ENCODE measurements around the gene AKT3. TPM values are rescaled to one million over a fixed set of nuclear protein-coding genes. Genes with fewer than 3 reads are reported as not detected.

The AKT3 gene
- total RNA-seq, 2 experiments from 2014 or later, result 29.3 to 34.6 TPM

DNA sequence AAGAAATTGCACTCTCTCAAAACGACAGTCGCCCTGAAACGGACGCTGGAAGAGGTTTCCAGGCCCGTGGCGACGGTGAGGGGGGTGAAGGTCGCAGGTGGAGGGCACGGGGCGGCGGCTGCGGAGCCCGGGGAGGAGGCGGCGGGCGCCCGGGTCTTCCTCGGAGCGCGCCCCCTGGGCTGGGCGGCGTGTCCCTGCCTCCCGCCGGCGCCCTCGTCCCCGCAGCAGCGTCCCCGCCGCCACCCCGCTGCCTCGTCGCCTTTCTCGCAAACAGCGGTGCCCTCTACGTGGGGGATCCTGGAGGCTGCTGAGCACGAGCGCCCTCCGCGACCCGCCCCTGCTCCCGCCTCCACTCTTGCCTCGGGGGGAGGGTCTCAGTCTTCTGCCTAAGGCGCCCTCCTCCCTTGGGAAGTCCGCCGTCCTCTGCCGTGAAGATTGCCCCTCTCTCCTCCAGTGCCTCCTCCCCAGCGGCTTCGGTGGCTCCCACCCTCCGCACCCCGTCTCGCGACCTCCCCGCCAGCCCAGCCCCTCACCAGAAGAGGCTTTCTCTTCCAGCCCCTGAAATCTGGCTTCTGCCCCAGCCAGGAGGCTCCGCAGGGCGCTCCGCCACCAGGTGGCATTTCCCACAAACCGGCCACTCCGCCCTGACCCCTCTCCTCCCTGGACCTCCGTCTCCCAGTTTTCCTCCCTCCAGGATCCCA is 366.8 kb downstream of the AKT3 start:
- POLR2A ChIA-PET, result no interaction called here
- ATAC-seq (peak; percentile 47), DNase-seq (peak; percentile 40)
- CTCF ChIA-PET, result interaction anchor here (1.0 kb wide), 1 partner anchor 9 kb away, joined by 3 read pairs; no protein-coding TSS in a partner anchor
- Mint-ChIP-seq H3K9me3 (ENCODE audit: low read depth) (no peaks in the 10 kb centered on the region), H3K4me1 (peaks cover 17% of the 10 kb centered on the region), H3K36me3 (ENCODE audit: low read depth) (no peaks in the 10 kb centered on the region), H3K27ac (no peak overlapping the region), H3K27me3 (no peaks in the 10 kb centered on the region), H3K4me3 (peak overlapping the region; percentile 54)
- intact Hi-C loops (cut with DNase I, micrococcal nuclease), result loop anchor here in 1 of 2 experiments (10.0 kb wide), 1 partner anchor 792 kb away; no protein-coding TSS in a partner anchor

DNA sequence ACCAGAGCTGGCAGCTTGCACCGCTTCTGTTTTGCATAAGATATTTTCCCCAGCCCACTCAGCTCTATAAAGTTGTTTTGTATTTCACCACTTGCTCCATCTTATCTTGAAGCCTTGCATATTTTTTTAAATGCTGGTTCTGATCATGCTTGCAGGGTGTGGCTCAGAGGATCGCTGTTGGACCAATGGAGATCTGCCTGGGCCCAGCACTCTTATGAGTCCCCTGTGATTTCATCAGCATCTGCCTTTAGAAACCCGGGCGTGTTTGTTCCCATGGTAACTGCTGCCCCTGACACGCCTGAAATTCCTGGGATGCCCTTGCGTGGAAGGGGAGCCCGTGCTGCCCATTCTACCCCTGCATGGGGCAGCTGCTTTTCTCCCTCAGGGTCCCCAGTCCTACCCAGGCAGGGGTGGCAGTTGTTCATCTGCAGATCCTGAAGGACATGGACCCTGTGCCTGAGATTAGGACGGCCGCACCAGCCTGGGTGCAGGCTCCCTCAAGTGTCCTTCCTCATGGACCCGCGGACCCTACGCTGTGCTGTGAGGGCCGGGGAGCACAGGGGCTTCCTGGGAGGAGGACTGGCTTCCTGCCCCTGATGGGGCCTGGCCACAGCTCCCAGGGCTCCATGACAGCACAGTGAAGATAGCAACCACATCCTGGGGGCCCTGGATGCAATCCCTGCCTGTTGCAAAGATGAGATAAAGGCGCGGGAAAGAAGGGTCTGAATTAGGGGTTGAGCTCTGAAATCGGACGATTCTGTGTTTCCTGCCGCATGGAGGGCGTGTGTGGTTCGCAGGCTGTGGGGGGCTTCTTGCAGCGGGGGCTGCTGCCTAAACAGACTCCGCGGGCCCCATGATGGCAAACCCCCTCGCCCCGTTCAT is 367.7 kb downstream of the AKT3 start:
- ChIA-PET POLR2A (no interaction called here), CTCF (no interaction called here)
- Mint-ChIP-seq H3K4me3 (peak overlapping the region; percentile 54), H3K27me3 (no peaks in the 10 kb centered on the region), H3K36me3 (ENCODE audit: low read depth) (no peaks in the 10 kb centered on the region), H3K9me3 (ENCODE audit: low read depth) (no peaks in the 10 kb centered on the region), H3K4me1 (peaks cover 17% of the 10 kb centered on the region), H3K27ac (no peak overlapping the region)
- intact Hi-C loops (cut with DNase I, micrococcal nuclease), result loop anchor here in 1 of 2 experiments (10.0 kb wide), 1 partner anchor 792 kb away; no protein-coding TSS in a partner anchor
- ATAC-seq (peak; percentile 50), DNase-seq (peak; percentile 33)

- Mint-ChIP-seq H3K4me1 (peaks cover 17% of the 10 kb centered on the region), H3K27ac (no peak overlapping the region), H3K9me3 (ENCODE audit: low read depth) (no peaks in the 10 kb centered on the region), H3K4me3 (no peak overlapping the region), H3K36me3 (ENCODE audit: low read depth) (no peaks in the 10 kb centered on the region), H3K27me3 (no peaks in the 10 kb centered on the region)
- ChIA-PET CTCF (no interaction called here), POLR2A (no interaction called here)
- DNase-seq (no peak), ATAC-seq (peak; percentile 59)
- intact Hi-C loops (cut with DNase I, micrococcal nuclease), result loop anchor here in 1 of 2 experiments (10.0 kb wide), 1 partner anchor 794 kb away; no protein-coding TSS in a partner anchor
Measured at GRCh38 chr1:243481101-243481500, 368.9 kb downstream of the AKT3 start.

- no peak overlapping the region for H3K4me3 Mint-ChIP-seq
- POLR2A ChIA-PET, result no interaction called here
- intact Hi-C loops (cut with DNase I, micrococcal nuclease), result loop anchor here in 1 of 2 experiments (10.0 kb wide), 1 partner anchor 797 kb away; no protein-coding TSS in a partner anchor
- no peak for DNase-seq
- no peak for ATAC-seq
- no peaks in the 10 kb centered on the region for H3K36me3 Mint-ChIP-seq (ENCODE audit: low read depth)
- CTCF ChIA-PET, result interaction anchor here (1.1 kb wide), 1 partner anchor 12 kb away, joined by 5 read pairs; no protein-coding TSS in a partner anchor
- H3K4me1 Mint-ChIP-seq, result peaks cover 20% of the 10 kb centered on the region
- H3K27me3 Mint-ChIP-seq, result no peaks in the 10 kb centered on the region
- H3K9me3 Mint-ChIP-seq (ENCODE audit: low read depth), result no peaks in the 10 kb centered on the region
- H3K27ac Mint-ChIP-seq, result no peak overlapping the region
Measured at GRCh38 chr1:243477731-243478290, 372.2 kb downstream of the AKT3 start.

GRCh38 chr1:243475966-243476365 is 374.1 kb downstream of the AKT3 start:
- peaks cover 10% of the 10 kb centered on the region for H3K4me1 Mint-ChIP-seq
- POLR2A ChIA-PET, result no interaction called here
- no peak overlapping the region for H3K4me3 Mint-ChIP-seq
- H3K27me3 Mint-ChIP-seq, result no peaks in the 10 kb centered on the region
- no peak overlapping the region for H3K27ac Mint-ChIP-seq
- H3K36me3 Mint-ChIP-seq (ENCODE audit: low read depth), result no peaks in the 10 kb centered on the region
- CTCF ChIA-PET, result interaction anchor here (0.5 kb wide), 1 partner anchor 391 kb away, joined by 3 read pairs; no protein-coding TSS in a partner anchor
- H3K9me3 Mint-ChIP-seq (ENCODE audit: low read depth), result no peaks in the 10 kb centered on the region
- DNase-seq (no peak), ATAC-seq (no peak)
- intact Hi-C loops (cut with DNase I, micrococcal nuclease), result loop anchor here in 1 of 2 experiments (10.0 kb wide), 1 partner anchor 799 kb away; no protein-coding TSS in a partner anchor

DNA sequence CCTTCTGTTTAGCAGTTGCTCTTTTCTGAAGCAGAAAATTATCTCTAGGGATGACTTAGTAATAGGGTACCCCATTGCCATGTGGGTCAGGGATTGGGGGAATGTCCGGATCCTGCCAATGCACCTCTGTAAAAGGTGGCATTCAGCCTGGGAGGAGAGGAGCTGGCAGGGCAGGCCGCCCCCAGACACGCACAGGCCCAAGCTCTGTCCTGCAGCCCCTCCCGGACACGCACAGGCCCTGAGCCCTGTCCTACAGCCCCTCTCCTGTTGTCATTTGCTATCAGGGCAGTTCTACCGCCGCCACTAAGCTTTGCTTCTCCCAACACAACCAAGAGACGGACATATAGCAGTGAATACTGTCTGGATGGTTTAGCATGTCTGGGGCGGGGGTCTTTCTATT is 375.1 kb downstream of the AKT3 start:
- Mint-ChIP-seq H3K27ac (no peak overlapping the region), H3K4me1 (peaks cover 10% of the 10 kb centered on the region), H3K4me3 (no peak overlapping the region), H3K9me3 (ENCODE audit: low read depth) (no peaks in the 10 kb centered on the region), H3K27me3 (no peaks in the 10 kb centered on the region), H3K36me3 (ENCODE audit: low read depth) (no peaks in the 10 kb centered on the region)
- intact Hi-C loops (cut with DNase I, micrococcal nuclease), result loop anchor here in 1 of 2 experiments (10.0 kb wide), 1 partner anchor 800 kb away; no protein-coding TSS in a partner anchor
- DNase-seq (no peak), ATAC-seq (no peak)
- CTCF ChIA-PET, result no interaction called here
- POLR2A ChIA-PET, result no interaction called here

- CTCF ChIA-PET, result no interaction called here
- ATAC-seq (no peak), DNase-seq (no peak)
- no peaks in the 10 kb centered on the region for H3K36me3 Mint-ChIP-seq (ENCODE audit: low read depth)
- H3K27me3 Mint-ChIP-seq, result no peaks in the 10 kb centered on the region
- peaks cover 10% of the 10 kb centered on the region for H3K4me1 Mint-ChIP-seq
- intact Hi-C loops (cut with DNase I, micrococcal nuclease), result loop anchor here in 1 of 2 experiments (10.0 kb wide), 1 partner anchor 800 kb away; no protein-coding TSS in a partner anchor
- no peak overlapping the region for H3K4me3 Mint-ChIP-seq
- no peaks in the 10 kb centered on the region for H3K9me3 Mint-ChIP-seq (ENCODE audit: low read depth)
- H3K27ac Mint-ChIP-seq, result no peak overlapping the region
- POLR2A ChIA-PET, result no interaction called here
Measured at GRCh38 chr1:243474136-243474881, 375.7 kb downstream of the AKT3 start.

DNA sequence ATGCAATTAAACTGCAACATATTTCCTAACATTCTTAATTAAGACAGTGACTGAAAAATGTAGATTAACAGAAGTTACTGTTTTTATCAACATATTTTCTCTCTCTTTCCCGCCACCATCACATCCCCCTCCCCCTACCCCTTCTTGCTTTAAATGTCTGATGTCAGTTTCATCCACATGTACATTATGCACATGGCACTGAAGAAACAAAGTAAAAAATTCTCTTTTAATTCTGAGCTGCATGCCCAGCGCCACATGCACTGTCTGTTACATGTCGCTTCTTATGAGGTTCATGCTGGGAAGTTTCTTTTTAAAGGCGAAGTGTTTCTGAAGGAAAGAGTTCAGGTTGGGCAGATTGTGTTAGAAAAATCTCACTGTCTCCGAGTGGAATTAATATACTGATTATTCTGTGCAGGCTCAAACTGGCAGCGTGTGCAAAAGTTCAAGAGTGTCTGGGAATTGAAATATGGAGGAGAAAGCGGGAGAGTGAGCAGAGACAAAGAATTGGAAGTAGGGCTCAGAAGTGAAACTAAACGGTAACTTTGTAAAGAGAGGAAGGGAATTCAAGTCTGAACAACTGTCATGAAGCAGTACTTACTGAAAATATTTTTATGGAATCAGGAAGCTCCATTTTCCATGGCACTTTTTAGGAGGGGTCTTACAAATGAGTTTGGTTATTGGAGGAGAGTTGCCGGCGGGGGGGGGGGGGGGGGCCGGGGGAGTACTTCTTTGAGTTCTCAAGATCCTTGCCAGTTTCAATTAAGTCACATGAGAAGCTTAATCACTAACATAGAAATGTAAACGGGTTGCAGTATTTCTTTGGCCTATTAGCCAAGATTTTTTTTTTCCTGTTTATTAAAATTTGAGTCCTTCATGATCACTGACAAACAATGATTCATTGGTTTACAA is 376.6 kb downstream of the AKT3 start:
- intact Hi-C loops (cut with DNase I, micrococcal nuclease), result loop anchor here in 1 of 2 experiments (10.0 kb wide), 1 partner anchor 801 kb away; no protein-coding TSS in a partner anchor

GRCh38 chr1:243471754-243472745 is 378.0 kb downstream of the AKT3 start:
- intact Hi-C loops (cut with DNase I, micrococcal nuclease), result loop anchor here in 1 of 2 experiments (10.0 kb wide), 1 partner anchor 803 kb away; no protein-coding TSS in a partner anchor
- Mint-ChIP-seq H3K36me3 (ENCODE audit: low read depth) (no peaks in the 10 kb centered on the region), H3K27ac (no peak overlapping the region), H3K9me3 (ENCODE audit: low read depth) (no peaks in the 10 kb centered on the region), H3K4me1 (peaks cover 10% of the 10 kb centered on the region), H3K27me3 (no peaks in the 10 kb centered on the region), H3K4me3 (no peak overlapping the region)
- CTCF ChIA-PET, result no interaction called here
- POLR2A ChIA-PET, result no interaction called here
- DNase-seq, result no peak
- ATAC-seq, result no peak

More for the DNA sequence above, 376.6 kb downstream of the AKT3 start:
- ChIA-PET CTCF (no interaction called here), POLR2A (no interaction called here)
- DNase-seq (no peak), ATAC-seq (no peak)
- H3K36me3 Mint-ChIP-seq (ENCODE audit: low read depth), result no peaks in the 10 kb centered on the region
- H3K4me3 Mint-ChIP-seq, result peak overlapping the region; percentile 71
- peak overlapping the region; percentile 62 for H3K27ac Mint-ChIP-seq
- H3K4me1 Mint-ChIP-seq, result peaks cover 10% of the 10 kb centered on the region
- no peaks in the 10 kb centered on the region for H3K9me3 Mint-ChIP-seq (ENCODE audit: low read depth)
- H3K27me3 Mint-ChIP-seq, result no peaks in the 10 kb centered on the region

All from activated CD4-positive, alpha-beta T cell treated with anti-CD3 and anti-CD28 coated beads for 36 hours (primary cell).